Smooth muscle cell (in vitro differentiated cells): Measurements from ENCODE around the gene EN2. TPM values are rescaled to one million over a fixed set of nuclear protein-coding genes. Genes with fewer than 3 reads are reported as not detected.

Experiments used
- DNase-seq: peaks from one replicate; lab custom pipeline; 2025; ENCODE audit not compliant: unreplicated experiment; lab: John Stamatoyannopoulos, UW
- H2AFZ ChIP-seq: fragments of 200-600 bp; sonication (generic); 2 replicates; pipeline ENCODE4 v1.6.0; 2016; ENCODE audit warnings: antibody characterized with exemption, low read depth, mild to moderate bottlenecking
- H3F3A ChIP-seq: fragments of 200-600 bp; sonication (generic); 2 replicates; pipeline ENCODE4 v1.6.0; 2017; ENCODE audit warnings: antibody characterized with exemption, low read depth
- H3K27ac ChIP-seq: fragments of 200-600 bp; sonication (generic); 2 replicates; pipeline ENCODE4 v1.5.1; 2016; ENCODE audit warnings: low read depth, mild to moderate bottlenecking
- H3K27me3 ChIP-seq: fragments of 200-600 bp; sonication (generic); 2 replicates; pipeline ENCODE4 v1.6.1; 2016; ENCODE audit warnings: low read depth, mild to moderate bottlenecking
- H3K36me3 ChIP-seq: fragments of 200-600 bp; sonication (generic); 2 replicates; pipeline ENCODE4 v1.5.1; 2016; ENCODE audit warnings: low read depth
- H3K4me1 ChIP-seq: fragments of 200-600 bp; sonication (generic); 2 replicates; pipeline ENCODE4 v1.5.1; 2016; ENCODE audit warnings: low read depth
- H3K4me2 ChIP-seq: fragments of 200-600 bp; sonication (generic); 2 replicates; pipeline ENCODE4 v1.6.0; 2016; ENCODE audit warnings: mild to moderate bottlenecking
- H3K4me3 ChIP-seq: fragments of 200-600 bp; sonication (generic); 2 replicates; pipeline ENCODE4 v1.5.1; 2016; ENCODE audit warnings: mild to moderate bottlenecking
- H3K79me2 ChIP-seq: fragments of 200-600 bp; sonication (generic); 2 replicates; pipeline ENCODE4 v1.6.0; 2016; ENCODE audit warnings: low read depth, mild to moderate bottlenecking
- H3K9ac ChIP-seq: fragments of 200-600 bp; sonication (generic); 2 replicates; pipeline ENCODE4 v1.6.0; 2016; ENCODE audit warnings: low read depth
- H3K9me3 ChIP-seq: fragments of 200-600 bp; sonication (generic); replicated peaks from 2 replicates; pipeline ENCODE4 v1.5.1; 2016; ENCODE audit warnings: low read depth
- H4K20me1 ChIP-seq: fragments of 200-600 bp; sonication (generic); 2 replicates; pipeline ENCODE4 v1.6.0; 2016; ENCODE audit warnings: low read depth
- CTCF ChIP-seq: fragments of 200-600 bp; sonication (generic); IDR thresholded peaks from 2 replicates; pipeline ENCODE4 v1.5.1; 2017; ENCODE audit warnings: borderline replicate concordance, mild to moderate bottlenecking, antibody characterized with exemption; ENCODE audit not compliant: insufficient read depth, poor library complexity, severe bottlenecking
- WGBS: methylation state at CpG from one replicate; pipeline ENCODE4 v1.1.7; 2016; ENCODE audit warnings: low lambda C conversion rate; 5-methylcytosine and 5-hydroxymethylcytosine counted together
- polyA plus RNA-seq: library from polyadenylated mRNA; unstranded; fragments of >200 nt; fragmentation: Nextera tagmentation; extraction: Ambion mirVana; gene quantifications from 2 replicates; pipeline ENCODE4 v1.2.1, GENCODE V29; 2016
- total RNA-seq: library from RNA; depleted of rRNA; stranded (reverse); fragments of >200 nt; gene quantifications from 2 replicates; pipeline ENCODE4 v1.2.3, GENCODE V29; 2014

Gene EN2
- total and polyA plus RNA-seq, 2 experiments from 2014 or later = not detected

- DNase-seq = no peak
- no peak overlapping the region for H2AFZ ChIP-seq
- no peak overlapping the region for H3K4me3 ChIP-seq
- no peak overlapping the region for H3K4me2 ChIP-seq
- no peaks in the 10 kb centered on the region for H3F3A ChIP-seq
- H3K79me2 ChIP-seq = no peaks in the 10 kb centered on the region
- TF ChIP-seq CTCF = no peak
- H3K27ac ChIP-seq = no peak overlapping the region
- H3K9me3 ChIP-seq = no peaks in the 10 kb centered on the region
- no peak overlapping the region for H3K9ac ChIP-seq
- H3K4me1 ChIP-seq = peaks cover 13% of the 10 kb centered on the region
- 5% methylated on average over 29 of the region's 29 CpGs for WGBS
- H4K20me1 ChIP-seq = no peaks in the 10 kb centered on the region
- no peaks in the 10 kb centered on the region for H3K36me3 ChIP-seq
- H3K27me3 ChIP-seq = peaks cover 100% of the 10 kb centered on the region
These were observed 50.7 kb downstream of the EN2 start for GRCh38 chr7:155508376-155509358.

GRCh38 chr7:155509359-155509724, 51.4 kb downstream of the EN2 start:
- WGBS = under 1% methylated on average over 15 of the region's 16 CpGs

GRCh38 chr7:155509725-155510551, 52.0 kb downstream of the EN2 start:
- Histone ChIP-seq H3K9me3 (no peaks in the 10 kb centered on the region), H3K79me2 (no peaks in the 10 kb centered on the region), H3K27ac (no peak overlapping the region), H3K36me3 (no peaks in the 10 kb centered on the region), H3K27me3 (peaks cover 99% of the 10 kb centered on the region), H3K4me2 (peak overlapping the region; percentile 73), H3K4me3 (peak overlapping the region; percentile 23), H3K9ac (no peak overlapping the region), H3K4me1 (peaks cover 13% of the 10 kb centered on the region), H3F3A (no peaks in the 10 kb centered on the region), H2AFZ (no peak overlapping the region), H4K20me1 (no peaks in the 10 kb centered on the region)
- DNase-seq = no peak
- WGBS = under 1% methylated on average over 62 of the region's 68 CpGs
- no peak for TF ChIP-seq CTCF

More at GRCh38 chr7:155509359-155509724, 51.4 kb downstream of the EN2 start:
- no peaks in the 10 kb centered on the region for H3K79me2 ChIP-seq
- no peaks in the 10 kb centered on the region for H3K9me3 ChIP-seq
- no peaks in the 10 kb centered on the region for H3F3A ChIP-seq
- H2AFZ ChIP-seq = no peak overlapping the region
- no peaks in the 10 kb centered on the region for H4K20me1 ChIP-seq
- H3K27me3 ChIP-seq = peaks cover 100% of the 10 kb centered on the region
- H3K4me2 ChIP-seq = peak overlapping the region; percentile 73
- no peak overlapping the region for H3K27ac ChIP-seq
- no peak for DNase-seq
- no peaks in the 10 kb centered on the region for H3K36me3 ChIP-seq
- H3K4me3 ChIP-seq = no peak overlapping the region
- no peak overlapping the region for H3K9ac ChIP-seq
- peaks cover 13% of the 10 kb centered on the region for H3K4me1 ChIP-seq
- no peak for TF ChIP-seq CTCF
